SK-N-MC (cell line): ENCODE data around the gene RNF215.

Experiments
- EZH2 ChIP-seq: fragments of 200-600 bp; sonication (generic); IDR thresholded peaks from one replicate; pipeline ENCODE4 v1.6.1; 2017; ENCODE audit warnings: antibody characterized with exemption
- FOXP2 ChIP-seq: optimal IDR thresholded peaks from 2 replicates; pipeline ENCODE3; 2011; ENCODE audit warnings: mild to moderate bottlenecking, moderate library complexity; ENCODE audit not compliant: insufficient read depth; ENCODE audit errors: extremely low read length, control extremely low read depth
- POLR2AphosphoS5 ChIP-seq: IDR thresholded peaks from 2 replicates; pipeline ENCODE4 v1.6.1; 2012; ENCODE audit warnings: mild to moderate bottlenecking, low read depth, low read length, borderline replicate concordance

DNA sequence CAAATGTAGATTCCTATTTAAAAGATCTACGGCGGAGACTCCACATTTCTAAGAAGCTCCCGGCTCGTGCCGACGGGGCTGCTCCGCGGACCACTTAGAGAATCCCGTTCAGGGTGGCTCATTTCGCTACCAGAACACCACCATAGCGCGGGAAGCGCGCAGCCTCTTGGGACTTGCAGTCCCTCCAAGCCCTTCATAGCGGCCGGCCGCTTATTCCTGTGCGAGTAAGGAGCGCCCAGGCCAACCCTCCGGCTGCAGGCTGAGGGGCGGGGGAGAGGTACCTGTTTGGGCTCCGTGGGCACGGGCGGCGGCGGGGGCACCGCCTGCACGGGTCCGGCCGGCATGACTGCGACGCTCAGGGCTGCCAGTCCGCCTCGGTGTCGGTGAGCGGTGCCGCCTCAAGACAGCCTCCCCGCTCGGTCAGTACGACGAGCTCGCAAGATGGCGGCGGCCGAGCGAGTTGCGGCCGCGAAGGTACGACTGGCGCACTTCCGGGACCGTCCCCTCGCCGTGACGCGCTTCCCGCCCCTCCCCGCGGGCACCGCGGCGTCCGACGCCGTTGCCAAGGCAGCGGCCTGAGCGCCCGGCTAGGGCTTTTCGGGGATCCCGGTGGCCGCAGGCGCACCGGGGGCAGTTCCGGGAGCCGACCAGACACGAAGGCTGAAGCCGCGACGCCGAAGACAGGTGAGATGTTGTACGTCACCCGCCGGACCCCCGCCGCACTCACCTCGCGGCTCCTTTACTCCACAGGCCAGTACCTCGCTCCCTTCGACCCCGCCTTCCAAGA is 30.6 kb downstream of the RNF215 start, which contains the start of the genes CCDC157 and SF3A1:
- peak; percentile 87 for TF ChIP-seq POLR2AphosphoS5
- no peak for TF ChIP-seq EZH2
- TF ChIP-seq FOXP2 = peak; percentile 39
